HCT116 (cell line): ENCODE data around the gene RFX2. TPM values are rescaled to one million over a fixed set of nuclear protein-coding genes. Genes with fewer than 3 reads are reported as not detected.
"Not testable (repeated sequence)": the region's sequence is repeated elsewhere in the genome, so short reads cannot be mapped to it uniquely, and the experiment has no call there.

Experiments
- ATAC-seq: fragments of 200-7000 bp; cut with Tn5 transposase; 2 replicates; pipeline ENCODE4 v1.9.1; 2020; ENCODE audit warnings: mild to moderate bottlenecking, moderate library complexity
- BruUV-seq: library from RNA; stranded (reverse); fragments of 400-500 nt; replicated peaks from 2 replicates; lab custom pipeline; 2021; lab: Mats Ljungman, UMichigan
- CTCF ChIA-PET: fragments of 300-600 bp; sonication (Branson Sonifier 250); formaldehyde crosslinking; loops from one replicate; lab custom pipeline; 2021; ENCODE audit warnings: antibody characterized with exemption; lab: Charles Lee
- POLR2A ChIA-PET: fragments of 300-600, 350-600 bp; sonication (Branson Sonifier 250); formaldehyde crosslinking; loops from one replicate; lab custom pipeline; 2021; ENCODE audit warnings: antibody characterized with exemption; lab: Charles Lee
- RAD21 ChIA-PET, 2 experiments: fragments of 300-600 bp; sonication (Branson Sonifier 250); formaldehyde crosslinking; loops; one replicate each; lab custom pipeline; 2023; ENCODE audit warnings: low total read pairs in 2 of 2; ENCODE audit not compliant: uncharacterized antibody in 2 of 2, unreplicated experiment in 2 of 2, low non-redundant PET in 1 of 2; lab: Charles Lee
- DNase-seq: peaks from one replicate; pipeline ENCODE4 v3.0.0-alpha.2; 2010; ENCODE audit warnings: low read depth, low spot score
- H2AFZ ChIP-seq: fragments of 200-600 bp; shearing (Covaris generic), sonication (generic); 2 replicates; pipeline ENCODE4 v1.6.1; 2017; ENCODE audit warnings: low read depth, mixed run types, mixed read lengths, antibody characterized with exemption, low read length; ENCODE audit not compliant: poor library complexity, severe bottlenecking
- H3K27ac ChIP-seq: 2 replicates; pipeline ENCODE4 v1.5.1; 2012; ENCODE audit warnings: low read depth, low read length
- H3K27me3 ChIP-seq: fragments of 200-600 bp; sonication (generic); 2 replicates; pipeline ENCODE4 v1.6.1; 2016; ENCODE audit warnings: mixed run types, low read length, mixed read lengths; ENCODE audit not compliant: insufficient read depth
- H3K36me3 ChIP-seq, 2 experiments: fragments of 200-500 bp in 1 of 2; fragments of 200-600 bp in 1 of 2; sonication (Bioruptor generic) in 1 of 2; sonication (generic) in 1 of 2; 2 replicates each; pipeline versions ENCODE4 v1.5.1 to v1.6.1; 2014 to 2016; ENCODE audit warnings: low read length in 2 of 2, inconsistent platforms in 1 of 2, mixed read lengths in 1 of 2, mixed run types in 1 of 2; ENCODE audit not compliant: insufficient read depth in 2 of 2, control insufficient read depth in 1 of 2
- H3K4me1 ChIP-seq, 2 experiments: fragments of 200-600 bp in 1 of 2; sonication (generic) in 1 of 2; 2 replicates each; pipeline versions ENCODE4 v1.5.1 to v1.6.1; 2012 to 2017; ENCODE audit warnings: low read length in 2 of 2, inconsistent platforms in 1 of 2, mild to moderate bottlenecking in 1 of 2, mixed read lengths in 1 of 2, mixed run types in 1 of 2, moderate library complexity in 1 of 2; ENCODE audit not compliant: insufficient read depth in 2 of 2, control insufficient read depth in 1 of 2
- H3K4me2 ChIP-seq: fragments of 200-600 bp; sonication (generic); 2 replicates; pipeline ENCODE4 v1.6.1; 2017; ENCODE audit warnings: mixed run types, low read length, mixed read lengths
- H3K4me3 ChIP-seq, 2 experiments: fragments of 200-600 bp in 1 of 2; sonication (generic) in 1 of 2; replicated peaks in 1 of 2; 2 replicates each; pipeline ENCODE4 v1.5.1; 2011 to 2016; ENCODE audit warnings: low read length in 2 of 2, control low read depth in 1 of 2, low read depth in 1 of 2, mild to moderate bottlenecking in 1 of 2, mixed read lengths in 1 of 2, mixed run types in 1 of 2
- H3K79me2 ChIP-seq: fragments of 200-600 bp; sonication (generic); 2 replicates; pipeline ENCODE4 v1.6.1; 2017; ENCODE audit warnings: mild to moderate bottlenecking, mixed run types, low read length, moderate library complexity, mixed read lengths; ENCODE audit not compliant: insufficient read depth
- H3K9ac ChIP-seq: fragments of 200-600 bp; sonication (generic); 2 replicates; pipeline ENCODE4 v1.6.1; 2016; ENCODE audit warnings: low read length, mixed read lengths
- H3K9me2 ChIP-seq: fragments of 200-600 bp; sonication (generic), shearing (Covaris generic); 2 replicates; pipeline ENCODE4 v1.6.1; 2017; ENCODE audit warnings: mixed run types, mild to moderate bottlenecking, moderate library complexity; ENCODE audit not compliant: insufficient read depth
- H3K9me3 ChIP-seq, 2 experiments: fragments of 200-500 bp in 1 of 2; fragments of 200-600 bp in 1 of 2; sonication (Bioruptor generic) in 1 of 2; sonication (generic) in 1 of 2; 2 replicates each; pipeline ENCODE4 v1.6.1; 2014 to 2017; ENCODE audit warnings: low read length in 2 of 2, mixed read lengths in 2 of 2, inconsistent platforms in 1 of 2, low read depth in 1 of 2, mild to moderate bottlenecking in 1 of 2, mixed run types in 1 of 2, moderate library complexity in 1 of 2; ENCODE audit not compliant: control insufficient read depth in 1 of 2, insufficient read depth in 1 of 2
- H4K20me1 ChIP-seq: fragments of 200-600 bp; sonication (generic), shearing (Covaris generic); 2 replicates; pipeline ENCODE4 v1.6.1; 2017; ENCODE audit warnings: mixed run types, mild to moderate bottlenecking, moderate library complexity; ENCODE audit not compliant: insufficient read depth
- CBX3 ChIP-seq: IDR thresholded peaks from 2 replicates; pipeline ENCODE4 v1.6.1; 2012; ENCODE audit warnings: low read depth
- CEBPB ChIP-seq: IDR thresholded peaks from 2 replicates; pipeline ENCODE4 v1.6.1; 2012; ENCODE audit warnings: low read depth
- EGR1 ChIP-seq: IDR thresholded peaks from 2 replicates; pipeline ENCODE4 v1.6.1; 2012; ENCODE audit warnings: low read depth
- FOSL1 ChIP-seq: IDR thresholded peaks from 2 replicates; pipeline ENCODE4 v1.6.1; 2012; ENCODE audit warnings: low read depth
- JUND ChIP-seq: IDR thresholded peaks from 2 replicates; pipeline ENCODE4 v1.6.1; 2012
- MAX ChIP-seq: IDR thresholded peaks from 2 replicates; pipeline ENCODE4 v1.6.1; 2012
- POLR2A ChIP-seq: IDR thresholded peaks from 2 replicates; pipeline ENCODE4 v1.7.0; 2011; ENCODE audit warnings: borderline replicate concordance; ENCODE audit not compliant: insufficient read depth, insufficient read length; ENCODE audit errors: extremely low read depth
- SIN3A ChIP-seq: IDR thresholded peaks from 2 replicates; pipeline ENCODE4 v1.6.1; 2012; ENCODE audit warnings: low read depth
- SP1 ChIP-seq: IDR thresholded peaks from 2 replicates; pipeline ENCODE4 v1.6.1; 2012; ENCODE audit warnings: low read depth
- SRF ChIP-seq: IDR thresholded peaks from 2 replicates; pipeline ENCODE4 v1.6.1; 2012; ENCODE audit warnings: low read depth
- TCF7L2 ChIP-seq: IDR thresholded peaks from 2 replicates; pipeline ENCODE4 v1.7.0; 2011; ENCODE audit warnings: borderline replicate concordance, inconsistent platforms; ENCODE audit not compliant: insufficient read depth, insufficient read length; ENCODE audit errors: extremely low read depth
- ZFX ChIP-seq: fragments of 450-650 bp; IDR thresholded peaks from 2 replicates; pipeline ENCODE4 v1.6.1; 2017
- ZNF274 ChIP-seq: fragments of 200-500 bp; sonication (Bioruptor generic); IDR thresholded peaks from 2 replicates; pipeline ENCODE4 v1.6.1; 2014; ENCODE audit warnings: mild to moderate bottlenecking, low read depth, low read length, inconsistent platforms
- intact Hi-C: fragments of 100-400 bp; cut with micrococcal nuclease; formaldehyde crosslinking; loops from 2 replicates; pipeline ENCODE4 v1.10.0; 2022
- total RNA-seq: library from RNA; stranded (reverse); gene quantifications from one replicate; pipeline ENCODE4 v1.2.1, GENCODE V29; 2021; ENCODE audit not compliant: unreplicated experiment
- TF ChIP-seq, protein P1 (sequence below), 3 experiments: fragments of 200-600 bp in 1 of 3; sonication (generic) in 1 of 3; IDR thresholded peaks in 2 of 3; conservative IDR thresholded peaks in 1 of 3; 2 replicates each; pipeline ENCODE4 v1.5.1; 2012 to 2017; ENCODE audit warnings: low read depth in 2 of 3, low read length in 2 of 3, antibody characterized with exemption in 1 of 3, borderline replicate concordance in 1 of 3, control low read depth in 1 of 3, mild to moderate bottlenecking in 1 of 3, mixed read lengths in 1 of 3, mixed run types in 1 of 3, moderate library complexity in 1 of 3; ENCODE audit not compliant: insufficient read depth in 1 of 3

RFX2 gene
- total RNA-seq, 1 experiment from 2014 or later, result 13.7 TPM

- Histone ChIP-seq H3K27me3 (no peaks in the 10 kb centered on the region), H2AFZ (no peak overlapping the region), H3K9ac (no peak overlapping the region), H3K4me3 (no peak overlapping the region), H3K9me3 (no peaks in the 10 kb centered on the region), H3K79me2 (no peaks in the 10 kb centered on the region), H3K4me2 (no peak overlapping the region), H3K27ac (no peak overlapping the region), H3K4me1 (peaks cover 0 to 12% of the 10 kb centered on the region in 2 experiments; a peak in 1 of 4 replicates)
- POLR2A ChIA-PET, result no interaction called here
- CTCF ChIA-PET, result no interaction called here
- RAD21 ChIA-PET, result no interaction called here
- intact Hi-C loops, result no loop called here
- BruUV-seq, result no TSS peak
- TF ChIP-seq POLR2A (no peak), MAX (no peak), EGR1 (no peak), FOSL1 (no peak), CBX3 (no peak), CEBPB (no peak), JUND (no peak), TCF7L2 (no peak), SRF (no peak), SP1 (no peak), SIN3A (no peak), ZNF274 (no peak), ZFX (no peak)
- TF ChIP-seq, protein P1, sequence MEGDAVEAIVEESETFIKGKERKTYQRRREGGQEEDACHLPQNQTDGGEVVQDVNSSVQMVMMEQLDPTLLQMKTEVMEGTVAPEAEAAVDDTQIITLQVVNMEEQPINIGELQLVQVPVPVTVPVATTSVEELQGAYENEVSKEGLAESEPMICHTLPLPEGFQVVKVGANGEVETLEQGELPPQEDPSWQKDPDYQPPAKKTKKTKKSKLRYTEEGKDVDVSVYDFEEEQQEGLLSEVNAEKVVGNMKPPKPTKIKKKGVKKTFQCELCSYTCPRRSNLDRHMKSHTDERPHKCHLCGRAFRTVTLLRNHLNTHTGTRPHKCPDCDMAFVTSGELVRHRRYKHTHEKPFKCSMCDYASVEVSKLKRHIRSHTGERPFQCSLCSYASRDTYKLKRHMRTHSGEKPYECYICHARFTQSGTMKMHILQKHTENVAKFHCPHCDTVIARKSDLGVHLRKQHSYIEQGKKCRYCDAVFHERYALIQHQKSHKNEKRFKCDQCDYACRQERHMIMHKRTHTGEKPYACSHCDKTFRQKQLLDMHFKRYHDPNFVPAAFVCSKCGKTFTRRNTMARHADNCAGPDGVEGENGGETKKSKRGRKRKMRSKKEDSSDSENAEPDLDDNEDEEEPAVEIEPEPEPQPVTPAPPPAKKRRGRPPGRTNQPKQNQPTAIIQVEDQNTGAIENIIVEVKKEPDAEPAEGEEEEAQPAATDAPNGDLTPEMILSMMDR (IDR thresholded peaks at IDR 0.05 in 2 of 3, conservative IDR thresholded peaks at IDR 0.05 in 1 of 3; ENCODE audit: borderline replicate concordance in 1 of 3, insufficient read depth in 1 of 3, low read depth in 2 of 3, low read length in 2 of 3), result no peak
- TF ChIP-seq, all 23 proteins: peak for 0
- no peaks in the 10 kb centered on the region for H4K20me1 ChIP-seq
- DNase-seq, result no peak
- H3K36me3 ChIP-seq, result no peaks in the 10 kb centered on the region
- ATAC-seq, result no peak
- H3K9me2 ChIP-seq, result no peaks in the 10 kb centered on the region
Measured at GRCh38 chr19:6073858-6074708, 36.2 kb downstream of the RFX2 start.

- DNase-seq, intact Hi-C loops, H3K4me3 ChIP-seq, H3K9me3 ChIP-seq, H3K27ac ChIP-seq, ATAC-seq, CTCF ChIA-PET, BruUV-seq, POLR2A ChIA-PET, H3K4me2 ChIP-seq, H2AFZ ChIP-seq, H3K9ac ChIP-seq, H4K20me1 ChIP-seq, H3K27me3 ChIP-seq, H3K79me2 ChIP-seq, RAD21 ChIA-PET, H3K36me3 ChIP-seq, H3K9me2 ChIP-seq: not testable (repeated sequence)
- H3K4me1 ChIP-seq, result peaks cover 0 to 12% of the 10 kb centered on the region in 2 experiments; a peak in 1 of 4 replicates
Measured at GRCh38 chr19:6073233-6073632, 37.1 kb downstream of the RFX2 start.
